HG03565 (cell line): ENCODE measurements around the gene MAP7D2.

Source experiments
- ATAC-seq: cut with Tn5 transposase; IDR thresholded peaks from one replicate; pipeline ENCODE4 v1.9.1; 2021; ENCODE audit warnings: mild to moderate bottlenecking, moderate library complexity; ENCODE audit not compliant: unreplicated experiment

The MAP7D2 gene

GRCh38 chrX:20116087-20116576 is 575 bp downstream of the MAP7D2 start:
- ATAC-seq: no peak

- ATAC-seq: no peak
Measured at GRCh38 chrX:20112022-20112774, 4.5 kb downstream of the MAP7D2 start.

GRCh38 chrX:20111271-20111670 is 5.4 kb downstream of the MAP7D2 start:
- no peak for ATAC-seq

GRCh38 chrX:20101934-20102581 is 14.6 kb downstream of the MAP7D2 start:
- no peak for ATAC-seq

- ATAC-seq: no peak
Measured at GRCh38 chrX:20091499-20091898, 25.2 kb downstream of the MAP7D2 start.

- ATAC-seq: no peak
Measured at GRCh38 chrX:20089845-20090244, 26.9 kb downstream of the MAP7D2 start.

GRCh38 chrX:20080277-20080676 is 36.4 kb downstream of the MAP7D2 start:
- no peak for ATAC-seq

GRCh38 chrX:20071511-20072079 is 45.1 kb downstream of the MAP7D2 start:
- no peak for ATAC-seq

- no peak for ATAC-seq
Measured at GRCh38 chrX:20067709-20068561, 48.8 kb downstream of the MAP7D2 start.

GRCh38 chrX:20066968-20067708 is 49.6 kb downstream of the MAP7D2 start:
- ATAC-seq: no peak

- no peak for ATAC-seq
Measured at GRCh38 chrX:20063716-20064351, 52.9 kb downstream of the MAP7D2 start.

- ATAC-seq: no peak
Measured at GRCh38 chrX:20063153-20063552, 53.6 kb downstream of the MAP7D2 start.

- ATAC-seq: no peak
Measured at GRCh38 chrX:20061855-20062254, 54.9 kb downstream of the MAP7D2 start.

- ATAC-seq: no peak
Measured at GRCh38 chrX:20060961-20061748, 55.6 kb downstream of the MAP7D2 start.

- ATAC-seq: no peak
Measured at GRCh38 chrX:20059467-20060128, 57.1 kb downstream of the MAP7D2 start.

- ATAC-seq: no peak
Measured at GRCh38 chrX:20057479-20057878, 59.2 kb downstream of the MAP7D2 start.

- ATAC-seq: no peak
Measured at GRCh38 chrX:20056704-20057103, 60.0 kb downstream of the MAP7D2 start.

GRCh38 chrX:20053537-20053936 is 63.2 kb downstream of the MAP7D2 start:
- ATAC-seq: no peak

- ATAC-seq: no peak
Measured at GRCh38 chrX:20046864-20047263, 69.8 kb downstream of the MAP7D2 start.
